GM18907 (cell line): ENCODE results near the gene SPTB.
A peak's percentile ranks its signal among the peaks of the same experiment; 100 is the strongest.

ENCODE experiments used
- ATAC-seq: cut with Tn5 transposase; IDR thresholded peaks from one replicate; pipeline ENCODE4 v1.9.1; 2021; ENCODE audit warnings: mild to moderate bottlenecking, moderate library complexity; ENCODE audit not compliant: unreplicated experiment

Gene SPTB

DNA sequence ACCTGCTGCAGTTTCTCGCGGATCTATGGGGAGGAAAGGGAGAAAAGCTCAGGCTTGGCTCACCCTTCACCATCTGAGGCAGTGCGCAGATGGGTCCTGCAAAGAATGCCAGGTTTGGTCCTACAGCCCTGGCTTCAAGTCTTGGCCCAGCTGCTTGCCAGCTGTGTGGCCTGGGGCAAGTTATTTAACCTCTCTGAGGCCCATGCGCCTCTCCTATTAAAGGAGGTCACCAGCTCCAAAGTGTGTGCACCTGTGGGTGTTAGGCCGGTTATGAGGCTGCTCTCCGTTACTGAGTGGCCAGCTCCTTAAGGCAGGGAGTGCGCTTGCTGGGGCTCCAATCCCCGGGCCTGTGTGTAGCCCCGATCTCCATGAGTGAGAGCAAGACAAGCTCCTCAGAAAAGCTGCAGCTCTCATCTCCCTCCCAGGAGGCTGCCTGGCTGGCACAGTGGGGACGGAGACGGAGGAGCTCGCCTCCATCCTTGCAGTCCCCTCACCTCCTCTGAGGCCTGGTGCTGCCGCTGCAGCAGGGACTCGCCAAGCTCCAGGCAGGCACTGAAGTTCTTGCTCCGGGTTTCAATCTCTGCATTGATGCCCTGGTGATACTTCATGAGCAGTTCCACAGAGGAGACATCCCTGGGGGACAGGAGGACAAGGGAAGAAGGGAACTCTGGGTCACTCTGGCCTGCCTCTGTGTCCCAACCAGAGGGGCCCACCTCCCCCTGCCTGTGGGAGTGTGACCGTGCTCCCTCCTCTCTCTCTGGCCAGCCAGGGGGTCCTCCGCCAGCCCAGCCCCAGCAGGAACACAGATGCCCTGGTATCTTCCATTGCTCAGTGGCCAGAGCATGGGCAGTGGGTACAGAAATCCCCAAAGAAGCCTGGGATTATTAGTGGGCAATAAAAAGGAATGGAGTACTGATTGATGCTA is 110.3 kb downstream of the SPTB start:
- no peak for ATAC-seq

DNA sequence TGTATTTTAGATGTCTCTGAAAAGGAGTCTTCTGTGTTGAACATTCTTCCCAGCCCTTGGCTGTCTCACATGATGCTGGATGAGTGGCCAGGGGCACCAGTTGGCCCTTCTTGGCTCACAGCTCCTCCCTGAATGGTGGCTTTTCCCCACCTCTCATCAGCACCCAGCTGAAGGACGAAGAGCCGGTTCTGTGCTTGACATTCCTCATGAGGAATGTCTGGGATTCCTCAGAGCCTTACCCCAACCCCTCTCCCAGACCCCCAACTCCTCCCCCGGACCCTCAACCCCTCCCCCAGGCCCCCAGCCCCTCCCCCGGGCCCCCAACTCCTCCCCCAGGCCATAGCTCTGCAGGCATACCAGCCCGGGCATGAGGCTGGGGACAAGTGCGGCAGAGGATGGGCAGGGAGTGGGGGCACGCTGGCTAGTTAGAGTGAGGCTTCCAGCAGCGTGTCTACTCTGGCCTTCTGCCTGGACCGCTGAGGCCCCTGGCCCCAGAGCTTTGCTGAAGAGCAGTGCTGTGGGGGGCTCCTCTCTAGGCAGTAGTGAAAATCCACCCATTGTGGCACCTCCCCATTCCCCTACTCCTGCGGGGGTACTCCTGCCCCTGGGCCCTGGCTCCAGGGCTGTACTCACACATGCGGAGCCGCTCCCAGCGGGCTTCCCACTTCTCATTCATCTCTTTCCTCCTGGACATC is 111.2 kb downstream of the SPTB start:
- ATAC-seq: no peak

DNA sequence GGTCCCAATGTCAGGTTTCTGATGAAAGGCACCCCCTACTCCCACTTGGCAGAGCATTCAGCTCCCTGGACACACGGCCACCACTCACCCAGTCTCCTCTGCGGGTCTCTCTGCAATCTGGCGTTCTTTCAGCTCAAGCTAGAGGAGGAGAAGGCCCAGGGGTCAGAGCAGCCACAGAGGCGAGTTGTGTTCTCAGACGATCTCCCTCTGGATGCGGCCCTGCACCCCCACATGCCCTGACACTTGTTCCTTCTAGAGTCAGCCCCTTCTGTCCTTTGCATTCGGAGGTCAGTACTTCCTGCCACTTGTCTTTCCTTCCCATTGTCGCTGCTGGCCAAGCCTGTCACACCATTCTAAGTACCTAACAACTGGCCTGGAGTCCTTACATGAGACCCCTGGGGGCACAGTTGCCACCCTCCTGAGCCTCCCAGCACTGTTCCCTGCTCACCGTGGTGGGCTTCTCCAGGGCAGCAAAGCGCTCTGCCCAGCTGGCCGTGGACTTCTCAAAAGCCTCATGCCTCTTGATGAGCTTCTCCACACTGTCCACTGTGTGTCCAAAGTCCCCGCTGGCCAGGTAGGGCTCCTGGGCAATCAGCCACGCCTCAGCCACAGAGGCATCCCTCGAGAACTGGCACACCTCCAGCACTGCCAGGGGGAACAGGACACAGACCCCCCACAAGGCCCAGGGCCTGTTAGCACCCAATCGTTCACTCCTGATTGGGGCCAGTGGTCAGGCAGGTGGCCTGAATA is 112.3 kb downstream of the SPTB start:
- no peak for ATAC-seq

DNA sequence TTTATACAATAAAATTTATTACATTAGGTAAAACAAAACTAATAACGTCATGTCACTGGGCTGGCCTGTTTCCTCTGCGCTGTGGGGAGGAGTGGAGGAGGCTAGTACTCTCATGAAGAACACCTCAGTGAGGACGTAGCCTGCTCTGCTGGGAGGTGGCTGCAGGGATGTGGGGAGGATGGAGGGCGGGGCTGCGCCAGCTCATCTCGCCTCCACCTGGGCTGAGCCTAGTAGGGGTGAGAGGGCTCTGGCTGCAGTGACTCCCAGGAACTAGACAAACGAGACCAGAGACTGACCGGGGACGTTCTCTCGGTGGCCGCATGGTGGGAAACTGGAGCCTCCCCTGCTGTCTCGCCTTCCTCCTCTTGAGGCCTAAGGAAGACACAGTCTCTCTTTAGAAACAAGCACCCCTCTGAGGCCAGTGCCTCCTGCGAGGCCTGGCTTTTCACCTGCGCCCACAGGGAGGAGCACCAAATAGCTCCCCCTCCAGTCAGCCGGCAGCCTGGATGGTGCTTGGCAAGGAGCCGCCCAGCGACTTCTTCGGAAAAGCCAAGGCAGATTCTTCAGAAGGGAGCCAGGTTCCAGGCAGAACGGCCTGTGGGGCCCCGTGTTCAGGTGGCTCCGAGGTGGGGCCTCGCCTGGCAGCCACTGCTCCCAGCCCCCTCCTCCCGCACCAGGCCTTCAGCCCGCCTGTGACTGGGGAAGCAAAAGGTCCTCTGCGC is 113.1 kb downstream of the SPTB start:
- no peak for ATAC-seq

DNA sequence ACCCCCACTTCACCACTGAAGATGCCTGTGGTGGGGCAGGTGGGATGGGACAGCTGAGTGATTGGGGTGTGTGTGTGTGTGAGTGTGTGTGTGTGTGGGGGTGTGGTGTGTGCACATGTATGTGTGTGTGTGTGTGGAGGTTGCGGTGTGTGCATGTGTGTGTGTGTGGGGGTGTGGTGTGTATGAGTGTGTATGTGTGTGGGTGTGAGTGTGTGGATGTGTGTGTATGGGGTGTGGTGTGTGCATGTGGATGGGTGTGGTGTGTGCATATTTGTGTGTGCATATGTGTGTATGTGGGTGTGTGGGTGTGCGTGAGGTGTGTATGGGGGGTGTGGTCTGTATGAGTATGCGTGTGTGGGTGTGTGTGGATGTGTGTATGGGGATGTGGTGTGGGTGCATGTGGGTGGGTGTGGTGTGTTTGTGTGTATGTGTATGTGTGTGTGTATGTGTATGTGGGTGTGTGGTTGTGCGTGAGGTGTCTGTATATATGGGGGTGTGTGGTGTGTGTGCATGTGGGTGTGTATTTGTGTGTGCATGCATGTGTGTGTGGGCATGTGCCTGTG is 113.9 kb downstream of the SPTB start:
- no peak for ATAC-seq

GRCh38 chr14:64764641-64765520 is 114.8 kb downstream of the SPTB start:
- peak; percentile 55 for ATAC-seq

DNA sequence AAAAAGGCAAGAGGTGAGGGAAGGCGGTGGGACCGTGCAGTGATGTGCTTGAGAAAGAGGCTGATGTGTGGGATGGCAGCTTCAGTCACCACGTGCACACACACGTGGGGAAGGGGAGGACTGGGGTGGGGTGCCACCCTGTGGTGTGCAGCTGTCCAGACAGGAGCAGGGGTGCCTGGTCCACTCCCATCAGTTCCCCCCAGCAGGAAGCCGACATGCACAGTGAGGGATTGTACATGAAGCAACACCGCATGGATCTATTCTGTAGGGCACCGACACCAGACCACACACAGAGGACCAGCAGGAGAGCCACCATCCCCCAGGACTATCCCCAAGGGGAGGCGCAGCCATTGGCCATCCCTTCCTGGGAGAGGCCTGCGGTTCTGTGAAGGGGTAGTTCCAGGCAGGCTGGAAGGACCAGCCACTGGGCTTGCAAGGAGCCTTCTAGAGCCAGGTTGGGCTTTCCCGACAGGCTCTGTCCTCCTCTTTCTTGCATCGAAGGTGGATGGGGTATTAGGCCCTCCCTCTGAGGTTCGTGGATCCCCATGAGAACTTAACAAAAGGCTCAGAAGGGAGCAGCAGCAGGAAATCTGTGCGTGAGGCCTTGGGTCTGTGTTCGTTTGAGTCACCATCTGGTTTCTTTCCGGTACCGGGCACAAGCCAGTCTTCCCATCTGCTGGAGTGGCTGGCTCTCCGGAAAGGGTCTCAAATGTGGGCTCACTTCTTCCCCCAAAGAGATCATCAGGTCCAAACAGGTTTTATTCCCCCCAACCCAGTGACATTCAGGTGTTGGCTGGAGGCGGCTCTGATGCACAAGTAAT is 115.7 kb downstream of the SPTB start:
- no peak for ATAC-seq

DNA sequence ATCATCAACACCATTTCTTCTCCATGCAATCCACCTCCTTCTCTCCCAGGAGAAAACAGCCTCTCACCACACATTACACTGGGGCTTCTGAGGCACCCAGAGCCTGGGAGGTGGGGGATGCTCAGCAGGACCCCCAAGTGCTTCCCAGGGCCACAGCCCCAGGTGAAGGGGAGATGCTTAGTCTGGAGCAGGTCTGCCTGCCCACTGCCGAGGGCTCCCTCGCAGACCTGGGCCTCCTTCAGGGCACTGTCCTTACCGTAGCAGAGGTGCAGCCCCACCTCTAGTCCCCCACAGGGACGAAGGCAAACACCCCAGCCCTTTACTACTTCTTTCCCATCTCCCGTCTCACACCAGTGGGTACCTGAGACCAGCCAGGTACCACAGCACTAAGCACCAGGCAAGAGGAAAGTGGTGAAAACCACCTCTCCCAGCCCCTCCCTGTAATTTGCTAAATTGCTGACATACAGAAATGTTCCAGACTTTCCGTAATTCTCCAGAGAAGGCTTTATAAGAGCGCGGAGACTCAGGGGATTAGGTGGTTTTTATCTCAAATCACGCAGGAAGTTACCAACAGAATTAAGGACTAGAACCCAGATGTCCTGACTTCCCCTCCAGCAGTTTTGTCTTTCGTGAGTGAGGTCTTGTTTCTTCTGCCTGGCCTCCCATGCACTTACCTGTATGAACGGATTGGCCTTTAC is 116.5 kb downstream of the SPTB start:
- ATAC-seq: no peak

DNA sequence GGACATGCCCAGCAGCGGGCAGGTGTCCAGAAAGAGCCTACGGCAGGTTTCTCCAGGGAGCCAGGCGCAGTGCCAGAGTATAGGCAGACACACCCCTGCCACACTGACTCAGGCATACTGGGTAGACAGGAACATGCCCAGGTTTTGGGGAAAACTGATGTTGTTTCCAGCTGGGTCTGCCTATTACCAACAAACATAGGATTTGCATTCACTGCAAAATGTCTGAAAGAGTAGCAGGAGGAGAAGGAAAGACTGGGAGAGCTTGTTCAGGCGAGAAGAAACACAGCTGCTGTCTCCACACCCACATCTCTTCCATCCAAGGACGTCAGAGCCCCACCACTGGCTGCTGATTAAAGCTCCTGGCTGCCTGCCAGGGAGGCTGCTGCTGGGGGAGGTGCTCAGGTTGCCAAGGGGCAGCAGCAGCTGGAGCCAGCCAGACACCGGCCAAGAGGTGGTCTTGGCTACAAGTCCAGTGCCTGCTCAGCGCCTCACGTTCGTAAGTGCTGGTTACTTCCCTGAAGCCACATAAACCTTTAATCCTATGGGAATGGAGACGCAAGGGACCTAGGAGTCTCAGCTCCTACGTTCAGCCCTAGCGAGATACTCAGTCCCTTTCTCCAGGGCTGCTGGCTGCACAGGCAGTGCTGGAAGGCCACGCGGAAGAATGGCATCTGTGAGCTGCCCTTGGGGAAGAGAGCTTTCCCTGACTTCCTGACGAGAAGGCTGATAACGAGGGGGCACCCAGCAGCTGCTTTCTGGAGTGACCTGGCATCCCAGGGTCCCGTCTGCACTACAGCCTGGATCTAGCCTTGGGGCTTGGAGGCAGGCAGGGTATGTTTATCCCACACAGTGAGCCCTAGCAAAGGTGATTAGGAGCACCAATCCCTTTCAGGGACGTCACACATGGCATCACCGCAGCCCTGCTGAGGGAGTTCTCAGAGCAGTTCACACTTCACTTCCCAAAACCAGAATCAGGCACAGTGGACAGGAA is 117.4 kb downstream of the SPTB start:
- no peak for ATAC-seq

- no peak for ATAC-seq
These were observed 118.2 kb downstream of the SPTB start for GRCh38 chr14:64761441-64762043.

DNA sequence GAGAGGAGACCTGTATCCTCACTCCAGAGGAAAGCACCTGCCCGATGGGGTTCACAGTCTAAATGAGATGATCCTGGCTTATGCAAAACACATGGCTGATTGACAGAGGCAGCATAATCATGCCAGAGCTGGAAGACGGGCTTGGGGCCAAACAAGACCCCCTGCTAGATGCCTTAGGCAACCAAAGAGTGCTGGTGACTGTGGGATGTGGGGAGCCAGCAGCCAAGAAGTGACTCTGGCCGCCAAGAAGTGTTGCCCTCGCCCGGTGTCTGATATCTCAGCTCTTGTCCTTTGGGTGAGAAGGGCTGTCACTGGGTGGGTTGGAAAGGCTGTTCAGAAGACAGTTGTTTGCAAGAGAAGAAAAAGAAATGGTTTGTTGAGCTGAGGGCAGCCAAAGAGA is 118.8 kb downstream of the SPTB start:
- ATAC-seq: no peak

DNA sequence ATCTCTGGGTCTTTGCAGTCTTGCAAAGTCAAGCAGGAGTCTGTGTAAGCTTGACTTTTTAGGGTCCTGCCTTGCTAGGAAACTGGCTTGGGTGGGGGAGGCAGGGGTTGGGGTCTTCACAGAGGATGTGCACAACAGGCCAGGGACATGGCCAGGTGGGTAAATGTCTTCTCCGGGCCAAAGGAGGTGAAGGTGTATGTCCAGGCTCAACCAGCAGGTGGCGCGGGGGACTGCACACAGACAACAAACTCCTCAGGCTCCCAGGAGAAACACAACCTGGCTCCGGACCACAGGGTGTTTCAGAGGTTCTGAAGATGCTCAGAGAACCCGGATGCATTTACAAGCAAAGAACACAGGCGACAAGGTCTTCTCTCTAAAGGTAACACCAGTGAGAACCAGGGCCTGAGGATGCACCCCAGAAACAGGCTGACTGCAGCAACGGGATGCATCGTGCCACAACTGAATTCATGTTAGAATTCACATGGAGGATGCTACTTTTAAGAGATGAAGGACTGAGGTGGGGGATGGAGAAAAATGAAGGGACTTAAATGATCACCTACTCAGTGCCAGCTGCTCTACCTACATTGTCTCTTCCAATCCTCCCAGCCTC is 119.5 kb downstream of the SPTB start:
- ATAC-seq: no peak

DNA sequence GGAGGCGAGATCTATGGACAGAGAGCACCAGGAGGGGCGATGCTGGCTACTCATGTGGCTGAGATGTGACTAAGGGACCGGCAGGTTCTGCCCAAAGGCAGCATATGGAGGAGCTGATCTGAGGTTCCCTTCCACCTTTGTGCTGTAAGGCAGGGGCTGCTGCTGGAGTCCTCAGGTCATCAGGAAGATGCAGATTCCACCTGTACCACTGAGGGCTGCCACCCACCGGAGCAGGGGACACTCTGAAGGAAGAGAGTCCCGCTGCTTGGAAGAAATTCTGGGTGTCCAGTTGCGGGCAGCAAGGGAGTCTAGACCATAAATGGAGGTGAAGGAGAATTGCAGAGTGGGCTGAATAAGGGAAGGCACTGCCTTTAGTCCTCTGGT is 120.2 kb downstream of the SPTB start:
- ATAC-seq: no peak

DNA sequence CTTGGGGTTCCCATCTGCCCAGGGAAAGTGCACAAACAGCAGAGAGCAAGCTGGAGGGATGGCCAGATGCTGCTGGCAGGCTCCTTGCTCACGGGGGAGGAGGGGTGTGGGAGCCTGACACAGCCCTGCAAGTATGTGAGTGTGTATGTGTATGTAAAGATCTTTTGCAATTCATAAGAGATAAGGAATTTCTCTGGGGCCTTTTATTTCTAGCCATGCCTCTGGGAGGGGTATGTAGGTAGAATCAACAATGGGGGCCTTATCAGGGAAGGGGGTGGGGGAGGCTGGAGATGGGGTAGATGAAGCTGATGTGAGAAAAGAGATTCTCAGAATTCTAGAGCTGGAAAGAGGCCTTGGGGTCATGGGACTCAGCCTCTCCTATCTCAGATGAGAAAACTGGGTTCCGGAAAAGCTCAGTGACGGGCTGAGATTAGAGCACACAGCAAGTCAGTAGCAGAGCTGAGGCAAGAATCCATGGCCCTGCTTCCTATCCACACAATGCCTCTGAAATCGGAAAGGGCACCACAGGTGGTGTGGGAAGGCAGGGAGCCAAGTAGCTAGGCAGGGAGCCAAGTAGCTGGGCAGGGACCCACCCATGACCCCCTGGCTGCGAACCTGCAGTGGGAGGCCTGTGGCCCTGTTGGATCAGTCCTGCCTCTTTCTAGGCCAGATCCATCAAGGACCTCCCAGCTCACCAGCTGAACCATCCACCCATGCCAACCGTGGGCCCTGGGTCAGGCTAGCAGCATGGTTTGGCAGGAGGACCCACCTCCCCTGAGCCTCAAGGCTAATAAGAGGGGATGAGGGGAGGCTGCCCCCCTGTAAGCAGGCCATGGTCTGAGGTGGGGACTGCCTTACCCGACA is 120.8 kb downstream of the SPTB start:
- ATAC-seq: no peak

DNA sequence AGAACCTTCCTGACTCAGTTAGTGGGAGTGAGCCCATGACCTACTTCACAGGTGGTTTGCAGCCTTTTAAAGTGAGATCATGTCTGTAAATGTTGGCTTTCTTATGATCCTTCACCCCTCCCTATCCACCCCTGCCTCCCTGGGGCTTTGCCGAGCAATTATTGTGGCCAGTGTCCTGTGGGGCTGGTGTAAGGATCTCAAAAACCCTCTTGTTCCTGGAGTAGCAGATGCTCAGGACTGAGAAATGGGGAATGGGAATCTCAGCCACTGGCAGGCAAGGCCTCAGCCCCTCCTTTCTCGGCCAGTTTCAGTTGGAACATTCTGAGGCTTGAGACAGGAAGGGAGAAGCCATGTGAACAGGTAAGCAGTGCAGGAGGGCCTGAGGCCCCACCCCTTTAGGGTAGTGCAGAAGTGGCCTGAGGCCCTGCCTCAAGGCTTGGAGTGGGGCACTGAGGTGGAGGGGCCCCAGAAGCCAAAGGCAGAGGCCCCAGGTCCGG is 121.6 kb downstream of the SPTB start:
- no peak for ATAC-seq
